Activated T-cell treated with anti-CD3 and anti-CD28 coated beads, Interleukin-2, amount 50 U/mL, for 24 hours (primary cell): ENCODE measurements around the gene SPAST.
"Not testable (repeated sequence)": the region's sequence is repeated elsewhere in the genome, so short reads cannot be mapped to it uniquely, and the experiment has no call there.

Experiments
- DNase-seq: peaks from one replicate; pipeline ENCODE4 v3.0.0-alpha.2; 2020
- H3K27ac Mint-ChIP-seq: 2 replicates; pipeline ENCODE4 v1.8.0; 2020; ENCODE audit warnings: mild to moderate bottlenecking, mixed read lengths
- H3K27me3 Mint-ChIP-seq: 2 replicates; pipeline ENCODE4 v1.8.0; 2020; ENCODE audit warnings: mixed read lengths
- H3K36me3 Mint-ChIP-seq: 2 replicates; pipeline ENCODE4 v1.8.0; 2020; ENCODE audit warnings: low read depth, mixed read lengths
- H3K4me1 Mint-ChIP-seq: 2 replicates; pipeline ENCODE4 v1.8.0; 2020; ENCODE audit warnings: low read depth, mixed read lengths
- H3K4me3 Mint-ChIP-seq: 2 replicates; pipeline ENCODE4 v1.8.0; 2020; ENCODE audit warnings: mild to moderate bottlenecking, moderate library complexity, mixed read lengths
- H3K9me3 Mint-ChIP-seq: 2 replicates; pipeline ENCODE4 v1.8.0; 2020; ENCODE audit warnings: mixed read lengths

Gene SPAST, protein sequence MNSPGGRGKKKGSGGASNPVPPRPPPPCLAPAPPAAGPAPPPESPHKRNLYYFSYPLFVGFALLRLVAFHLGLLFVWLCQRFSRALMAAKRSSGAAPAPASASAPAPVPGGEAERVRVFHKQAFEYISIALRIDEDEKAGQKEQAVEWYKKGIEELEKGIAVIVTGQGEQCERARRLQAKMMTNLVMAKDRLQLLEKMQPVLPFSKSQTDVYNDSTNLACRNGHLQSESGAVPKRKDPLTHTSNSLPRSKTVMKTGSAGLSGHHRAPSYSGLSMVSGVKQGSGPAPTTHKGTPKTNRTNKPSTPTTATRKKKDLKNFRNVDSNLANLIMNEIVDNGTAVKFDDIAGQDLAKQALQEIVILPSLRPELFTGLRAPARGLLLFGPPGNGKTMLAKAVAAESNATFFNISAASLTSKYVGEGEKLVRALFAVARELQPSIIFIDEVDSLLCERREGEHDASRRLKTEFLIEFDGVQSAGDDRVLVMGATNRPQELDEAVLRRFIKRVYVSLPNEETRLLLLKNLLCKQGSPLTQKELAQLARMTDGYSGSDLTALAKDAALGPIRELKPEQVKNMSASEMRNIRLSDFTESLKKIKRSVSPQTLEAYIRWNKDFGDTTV

DNA sequence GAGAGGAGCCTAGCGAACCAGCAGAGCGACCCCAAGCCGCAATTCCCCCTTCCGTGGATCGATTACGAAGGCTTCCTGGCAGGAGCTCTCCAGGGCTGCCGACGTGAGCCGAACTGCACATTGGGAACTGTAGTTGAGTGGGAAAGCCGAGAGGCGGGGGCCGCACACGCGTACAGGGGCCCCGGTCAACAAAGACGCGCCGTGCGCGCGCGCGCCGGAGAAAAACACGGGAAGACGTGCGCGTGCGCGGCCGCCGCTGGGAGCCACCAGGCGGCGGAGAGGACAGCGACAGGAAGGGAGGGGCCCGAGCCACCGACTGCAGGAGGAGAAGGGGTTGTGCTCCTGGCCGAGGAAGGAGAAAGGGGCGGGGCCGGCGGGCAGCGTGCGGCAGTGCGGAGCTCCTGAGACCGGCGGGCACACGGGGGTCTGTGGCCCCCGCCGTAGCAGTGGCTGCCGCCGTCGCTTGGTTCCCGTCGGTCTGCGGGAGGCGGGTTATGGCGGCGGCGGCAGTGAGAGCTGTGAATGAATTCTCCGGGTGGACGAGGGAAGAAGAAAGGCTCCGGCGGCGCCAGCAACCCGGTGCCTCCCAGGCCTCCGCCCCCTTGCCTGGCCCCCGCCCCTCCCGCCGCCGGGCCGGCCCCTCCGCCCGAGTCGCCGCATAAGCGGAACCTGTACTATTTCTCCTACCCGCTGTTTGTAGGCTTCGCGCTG, at the start of gene SPAST:
TSS of gene SPAST (plus strand) at position 247 of the 711 bp plus-strand sequence. CDS start at position 523, 276 bp downstream.
- DNase-seq = peak; percentile 97
- peak within 1 kb of the TSS; percentile 95 for H3K4me3 Mint-ChIP-seq
- peak within 1 kb of the TSS; percentile 96 for H3K27ac Mint-ChIP-seq
- peaks cover 21% of the 10 kb centered on the region for H3K36me3 Mint-ChIP-seq
- H3K9me3 Mint-ChIP-seq = no peaks in the 10 kb centered on the region
- no peaks in the 10 kb centered on the region for H3K27me3 Mint-ChIP-seq
- peaks cover 34% of the 10 kb centered on the region for H3K4me1 Mint-ChIP-seq

GRCh38 chr2:32018789-32019482, 44.4 kb upstream of the SPAST start:
- H3K9me3 Mint-ChIP-seq, H3K27me3 Mint-ChIP-seq, H3K27ac Mint-ChIP-seq, DNase-seq, H3K4me3 Mint-ChIP-seq, H3K4me1 Mint-ChIP-seq: not testable (repeated sequence)
- peaks cover 46% of the 10 kb centered on the region for H3K36me3 Mint-ChIP-seq

GRCh38 chr2:32034198-32034887, 29.0 kb upstream of the SPAST start:
- Mint-ChIP-seq H3K36me3 (peaks cover 49% of the 10 kb centered on the region), H3K4me1 (peaks cover 32% of the 10 kb centered on the region), H3K27ac (peak overlapping the region; percentile 7)
- H3K4me3 Mint-ChIP-seq, H3K9me3 Mint-ChIP-seq, H3K27me3 Mint-ChIP-seq, DNase-seq: not testable (repeated sequence)

GRCh38 chr2:32039447-32040219, 23.7 kb upstream of the SPAST start, which contains the start of gene DPY30:
TSS of gene DPY30 (minus strand) at chr2:32039805. CDS start at chr2:32039456, 349 bp downstream.
- Mint-ChIP-seq H3K4me3 (peak within 1 kb of the TSS; percentile 86), H3K36me3 (peaks cover 21% of the 10 kb centered on the region), H3K27me3 (no peaks in the 10 kb centered on the region), H3K4me1 (peaks cover 19% of the 10 kb centered on the region), H3K27ac (peak within 1 kb of the TSS; percentile 92), H3K9me3 (no peaks in the 10 kb centered on the region)
- DNase-seq = peak; percentile 92

GRCh38 chr2:32043561-32043960, 19.8 kb upstream of the SPAST start:
- H3K36me3 Mint-ChIP-seq = peaks cover 8% of the 10 kb centered on the region
- peaks cover 15% of the 10 kb centered on the region for H3K4me1 Mint-ChIP-seq
- no peak overlapping the region for H3K4me3 Mint-ChIP-seq
- no peaks in the 10 kb centered on the region for H3K27me3 Mint-ChIP-seq
- H3K27ac Mint-ChIP-seq = no peak overlapping the region
- no peak for DNase-seq
- H3K9me3 Mint-ChIP-seq = no peaks in the 10 kb centered on the region

DNA sequence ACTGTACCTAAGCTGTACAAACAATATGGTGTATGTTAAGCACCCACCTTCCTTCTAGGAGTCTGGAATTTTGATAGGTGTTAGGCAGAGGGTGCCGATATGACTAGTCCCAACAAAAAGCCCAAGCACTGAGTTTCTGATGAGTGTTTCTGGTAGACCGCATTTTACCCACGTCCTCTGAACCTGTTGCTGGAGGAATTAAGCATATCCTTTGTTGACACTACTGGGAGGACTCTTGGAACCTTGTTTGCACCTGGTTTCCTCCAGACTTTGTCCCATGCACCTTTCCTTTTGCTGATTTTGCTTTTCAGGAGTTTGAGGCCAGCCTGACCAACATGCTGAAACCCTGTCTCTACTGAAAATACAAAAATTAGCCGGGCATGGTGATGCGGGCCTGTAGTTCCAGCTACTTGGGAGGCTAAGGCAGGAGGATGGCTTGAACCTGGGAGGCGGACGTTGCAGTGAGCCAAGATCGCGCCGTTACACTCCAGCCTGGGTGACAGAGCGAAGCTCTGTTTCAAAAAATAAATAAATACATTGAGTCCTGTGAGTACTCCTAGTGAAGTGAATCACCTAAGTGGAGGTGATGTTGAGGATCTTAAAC, 11.4 kb upstream of the SPAST start:
- no peak for DNase-seq
- H3K27ac Mint-ChIP-seq = no peak overlapping the region
- no peaks in the 10 kb centered on the region for H3K27me3 Mint-ChIP-seq
- no peaks in the 10 kb centered on the region for H3K36me3 Mint-ChIP-seq
- no peaks in the 10 kb centered on the region for H3K9me3 Mint-ChIP-seq
- H3K4me1 Mint-ChIP-seq = peaks cover 5% of the 10 kb centered on the region
- H3K4me3 Mint-ChIP-seq = no peak overlapping the region

DNA sequence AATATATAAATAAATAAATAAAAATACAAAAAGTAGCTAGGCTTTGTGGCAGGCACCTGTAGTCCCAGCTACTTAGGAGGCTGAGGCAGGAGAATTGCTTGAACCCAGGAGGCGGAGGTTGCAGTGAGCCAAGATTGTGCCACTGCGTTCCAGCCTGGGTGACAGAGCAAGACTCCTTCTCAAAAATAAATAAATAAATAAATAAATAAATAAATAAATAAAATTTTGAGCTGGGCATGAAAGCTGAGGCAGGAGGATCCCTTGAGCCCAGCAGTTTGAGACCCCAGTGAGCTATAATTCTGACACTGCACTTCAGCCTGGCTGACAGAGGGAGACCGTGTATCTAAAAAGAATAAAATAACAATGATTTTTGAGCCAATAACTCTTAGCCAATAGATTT, 8.8 kb upstream of the SPAST start:
- H3K36me3 Mint-ChIP-seq, H3K27ac Mint-ChIP-seq, DNase-seq, H3K4me1 Mint-ChIP-seq, H3K9me3 Mint-ChIP-seq, H3K4me3 Mint-ChIP-seq, H3K27me3 Mint-ChIP-seq: not testable (repeated sequence)

DNA sequence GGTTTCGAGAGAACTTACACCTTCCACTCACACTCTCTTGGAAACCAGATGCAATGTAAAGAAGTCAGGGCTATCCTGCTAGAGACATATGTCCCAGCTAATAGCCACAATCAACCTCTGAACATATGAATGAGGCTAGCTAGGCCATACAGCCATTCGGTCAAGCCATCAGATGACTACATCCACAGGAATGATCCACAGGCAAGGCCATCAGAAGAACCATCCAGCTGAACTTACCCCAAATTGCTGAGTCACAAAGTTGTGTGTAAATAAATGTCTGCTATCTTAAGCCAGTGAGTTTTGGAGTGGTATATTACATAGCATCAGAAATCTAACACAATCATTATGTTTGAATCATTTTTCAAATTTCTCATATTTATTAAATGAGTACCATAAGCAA, 5.2 kb upstream of the SPAST start:
- Mint-ChIP-seq H3K4me1 (peaks cover 14% of the 10 kb centered on the region), H3K36me3 (peaks cover 2% of the 10 kb centered on the region), H3K27me3 (no peaks in the 10 kb centered on the region), H3K27ac (no peak overlapping the region), H3K9me3 (no peaks in the 10 kb centered on the region), H3K4me3 (no peak overlapping the region)
- no peak for DNase-seq

GRCh38 chr2:32060266-32060665, 3.1 kb upstream of the SPAST start:
- Mint-ChIP-seq H3K9me3 (no peaks in the 10 kb centered on the region), H3K36me3 (peaks cover 6% of the 10 kb centered on the region), H3K27ac (no peak overlapping the region), H3K27me3 (no peaks in the 10 kb centered on the region), H3K4me1 (peaks cover 25% of the 10 kb centered on the region), H3K4me3 (no peak overlapping the region)
- DNase-seq = no peak

DNA sequence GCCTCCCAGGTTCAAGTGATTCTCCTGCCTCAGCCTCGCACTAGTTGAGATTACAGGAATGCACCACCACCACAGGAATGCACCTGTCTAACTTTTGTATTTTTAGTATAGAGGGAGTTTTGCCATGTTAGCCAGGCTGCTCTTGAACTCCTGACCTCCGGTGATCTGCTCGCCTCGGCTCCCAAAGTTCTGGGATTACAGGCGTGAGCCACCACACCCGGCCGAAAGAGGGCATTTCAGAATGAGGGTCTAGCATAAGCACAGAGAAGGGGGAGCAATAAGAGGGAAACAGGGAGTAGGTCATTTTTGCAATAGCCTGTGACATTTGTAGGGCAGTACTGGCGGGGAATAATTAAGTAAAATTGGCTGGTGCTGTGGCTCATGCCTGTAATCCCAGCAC, 1.9 kb upstream of the SPAST start:
- Mint-ChIP-seq H3K9me3 (no peaks in the 10 kb centered on the region), H3K36me3 (peaks cover 16% of the 10 kb centered on the region), H3K4me1 (peaks cover 30% of the 10 kb centered on the region), H3K4me3 (peak overlapping the region; percentile 21), H3K27me3 (no peaks in the 10 kb centered on the region), H3K27ac (no peak overlapping the region)
- DNase-seq = no peak

- Mint-ChIP-seq H3K27ac (peak overlapping the region; percentile 96), H3K4me3 (peak overlapping the region; percentile 95), H3K4me1 (peaks cover 33% of the 10 kb centered on the region), H3K36me3 (peaks cover 17% of the 10 kb centered on the region), H3K27me3 (no peaks in the 10 kb centered on the region), H3K9me3 (no peaks in the 10 kb centered on the region)
- no peak for DNase-seq
Measured at GRCh38 chr2:32061973-32062861, 1.1 kb upstream of the SPAST start.

DNA sequence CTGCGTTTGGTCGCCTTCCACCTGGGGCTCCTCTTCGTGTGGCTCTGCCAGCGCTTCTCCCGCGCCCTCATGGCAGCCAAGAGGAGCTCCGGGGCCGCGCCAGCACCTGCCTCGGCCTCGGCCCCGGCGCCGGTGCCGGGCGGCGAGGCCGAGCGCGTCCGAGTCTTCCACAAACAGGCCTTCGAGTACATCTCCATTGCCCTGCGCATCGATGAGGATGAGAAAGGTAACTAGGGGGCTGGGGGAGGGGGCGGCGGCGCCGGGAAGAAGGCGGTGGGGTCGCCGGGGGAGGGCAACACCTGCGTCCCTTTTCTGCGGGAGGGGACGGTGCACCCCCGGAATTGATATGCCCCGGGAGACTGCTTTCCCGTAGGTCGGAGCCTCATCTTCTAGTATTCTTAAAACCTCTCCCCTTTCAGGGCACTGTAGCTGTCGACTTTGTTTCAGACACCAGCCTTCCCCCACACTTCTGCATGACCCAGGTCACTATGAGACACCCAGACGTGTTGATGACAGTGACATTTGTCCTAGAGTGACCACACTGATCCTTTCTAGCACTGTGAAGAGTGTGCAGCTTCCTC, 755 bp downstream of the SPAST start:
- Mint-ChIP-seq H3K4me3 (peak overlapping the region; percentile 95), H3K9me3 (no peaks in the 10 kb centered on the region), H3K4me1 (peaks cover 34% of the 10 kb centered on the region), H3K27me3 (no peaks in the 10 kb centered on the region), H3K36me3 (peaks cover 21% of the 10 kb centered on the region), H3K27ac (peak overlapping the region; percentile 96)
- DNase-seq = no peak
